Neuronal stem cell (in vitro differentiated cells): ENCODE data around the gene HSPA1B.
"Not testable (repeated sequence)": the region's sequence is repeated elsewhere in the genome, so short reads cannot be mapped to it uniquely, and the experiment has no call there.

Experiments
- DNase-seq: peaks from one replicate; pipeline ENCODE4 v3.0.0-alpha.2; 2013; ENCODE audit warnings: low spot score
- H2AFZ ChIP-seq: one replicate; pipeline ENCODE4 v1.6.1; 2013; ENCODE audit warnings: mild to moderate bottlenecking, low read length, inconsistent platforms
- H2AK5ac ChIP-seq: 2 replicates; pipeline ENCODE4 v1.6.1; 2013; ENCODE audit warnings: low read depth, mild to moderate bottlenecking, inconsistent platforms, low read length, moderate library complexity, mixed read lengths
- H2BK120ac ChIP-seq: 2 replicates; pipeline ENCODE4 v1.6.1; 2013; ENCODE audit warnings: low read depth, mild to moderate bottlenecking, inconsistent platforms, low read length, moderate library complexity, mixed read lengths
- H2BK12ac ChIP-seq: one replicate; pipeline ENCODE4 v1.6.1; 2013; ENCODE audit warnings: low read length, inconsistent platforms
- H2BK15ac ChIP-seq: 2 replicates; pipeline ENCODE4 v1.6.1; 2013; ENCODE audit warnings: mild to moderate bottlenecking, low read length, inconsistent platforms, mixed read lengths
- H2BK5ac ChIP-seq: one replicate; pipeline ENCODE4 v1.6.1; 2013; ENCODE audit warnings: inconsistent platforms, mild to moderate bottlenecking, low read length, moderate library complexity
- H3K14ac ChIP-seq: one replicate; pipeline ENCODE4 v1.6.1; 2013; ENCODE audit warnings: low read length, inconsistent platforms
- H3K18ac ChIP-seq: 2 replicates; pipeline ENCODE4 v1.6.1; 2013; ENCODE audit warnings: low read length, inconsistent platforms
- H3K23ac ChIP-seq: 2 replicates; pipeline ENCODE4 v1.6.1; 2013; ENCODE audit warnings: low read depth, mild to moderate bottlenecking, mixed read lengths, low read length, inconsistent platforms; ENCODE audit not compliant: poor library complexity
- H3K27ac ChIP-seq: replicated peaks from 3 replicates; pipeline ENCODE4 v1.5.1; 2013; ENCODE audit warnings: low read length, inconsistent platforms
- H3K27me3 ChIP-seq, 3 experiments: 2 replicates each; pipeline ENCODE4 v1.6.1; 2013; ENCODE audit warnings: low read length in 3 of 3, mild to moderate bottlenecking in 2 of 3, inconsistent platforms in 1 of 3, low read depth in 1 of 3, mixed read lengths in 1 of 3, moderate library complexity in 1 of 3; ENCODE audit not compliant: control insufficient read depth in 3 of 3, insufficient read depth in 3 of 3
- H3K36me3 ChIP-seq, 2 donors: replicated peaks in 1 of 2; 2 replicates each; pipeline ENCODE4 v1.6.1; 2013; ENCODE audit warnings: low read length in 2 of 2; ENCODE audit not compliant: control insufficient read depth in 2 of 2, insufficient read depth in 2 of 2
- H3K4ac ChIP-seq: 2 replicates; pipeline ENCODE4 v1.6.1; 2013; ENCODE audit warnings: inconsistent platforms, mild to moderate bottlenecking, low read length, moderate library complexity
- H3K4me1 ChIP-seq, 2 donors: 1 replicate in 1 of 2; 2 replicates in 1 of 2; pipeline ENCODE4 v1.6.1; 2013; ENCODE audit warnings: low read length in 2 of 2, low read depth in 1 of 2; ENCODE audit not compliant: control insufficient read depth in 2 of 2, insufficient read depth in 1 of 2
- H3K4me2 ChIP-seq: one replicate; pipeline ENCODE4 v1.6.1; 2013; ENCODE audit warnings: mild to moderate bottlenecking, low read length, inconsistent platforms; ENCODE audit not compliant: insufficient read depth, poor library complexity, severe bottlenecking
- H3K4me3 ChIP-seq, 2 donors: 2 replicates each; pipeline ENCODE4 v1.5.1; 2013; ENCODE audit warnings: low read length in 2 of 2, mild to moderate bottlenecking in 2 of 2, inconsistent platforms in 1 of 2, moderate library complexity in 1 of 2
- H3K79me1 ChIP-seq: one replicate; pipeline ENCODE4 v1.6.1; 2013; ENCODE audit warnings: low read depth, mild to moderate bottlenecking, inconsistent platforms, low read length, moderate library complexity
- H3K9ac ChIP-seq: one replicate; pipeline ENCODE4 v1.6.1; 2013; ENCODE audit warnings: mild to moderate bottlenecking, low read depth, low read length, inconsistent platforms; ENCODE audit not compliant: poor library complexity
- H3K9me3 ChIP-seq, 2 donors: replicated peaks in 1 of 2; 2 replicates each; pipeline versions ENCODE3 to v1.6.1; 2013; ENCODE audit warnings: low read length in 2 of 2, mild to moderate bottlenecking in 2 of 2, inconsistent platforms in 1 of 2, low read depth in 1 of 2, mixed read lengths in 1 of 2, moderate library complexity in 1 of 2; ENCODE audit not compliant: control insufficient read depth in 2 of 2, insufficient read depth in 1 of 2
- H4K8ac ChIP-seq: one replicate; pipeline ENCODE4 v1.6.1; 2013; ENCODE audit warnings: low read depth, mild to moderate bottlenecking, inconsistent platforms, low read length, moderate library complexity
- H4K91ac ChIP-seq: one replicate; pipeline ENCODE4 v1.6.1; 2013; ENCODE audit warnings: low read length, low read depth, mild to moderate bottlenecking, inconsistent platforms; ENCODE audit not compliant: poor library complexity
- WGBS, 2 donors: extraction: QIAGEN DNeasy Blood & Tissue Kit; methylation state at CpG; one replicate each; pipeline ENCODE4 v1.1.7; 2013; ENCODE audit warnings: missing lambda C conversion rate in 2 of 2, mixed read lengths in 1 of 2; ENCODE audit not compliant: insufficient read length in 2 of 2, insufficient replicate concordance in 1 of 2; ENCODE audit errors: extremely low coverage in 2 of 2; 5-methylcytosine and 5-hydroxymethylcytosine counted together

HSPA1B gene

DNA sequence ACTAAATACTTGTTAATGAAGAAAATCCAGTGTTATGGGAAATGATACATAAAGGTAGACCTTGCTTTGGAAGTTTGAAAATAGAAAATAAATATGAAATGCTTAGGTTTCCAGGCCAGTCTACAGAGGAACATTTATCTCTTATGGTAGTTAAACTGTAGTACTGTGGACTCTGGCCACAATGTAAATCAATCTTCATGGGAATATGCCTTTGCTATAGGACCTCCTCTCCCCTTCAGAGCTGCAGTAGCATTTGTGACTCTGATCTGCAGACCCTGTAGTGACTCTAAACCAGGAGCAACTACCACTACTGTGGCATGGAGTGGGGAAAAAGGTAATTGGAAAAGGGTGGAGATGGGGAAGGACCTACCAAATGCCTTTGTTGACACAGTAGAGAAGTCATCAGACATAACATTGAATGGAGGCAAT, 7.7 kb upstream of the HSPA1B start:
- Histone ChIP-seq H2AFZ (no peak overlapping the region), H3K18ac (no peak overlapping the region), H3K79me1 (peaks cover 1% of the 10 kb centered on the region), H2BK15ac (no peak overlapping the region), H2AK5ac (no peak overlapping the region), H3K9ac (no peak overlapping the region), H3K36me3 (peaks cover 0 to 2% of the 10 kb centered on the region in 2 donors), H3K4me3 (no peak overlapping the region), H3K23ac (no peak overlapping the region), H3K27ac (no peak overlapping the region), H2BK120ac (no peak overlapping the region), H3K9me3 (peaks cover 2 to 6% of the 10 kb centered on the region in 2 donors), H3K14ac (no peak overlapping the region), H2BK12ac (no peak overlapping the region), H3K4ac (no peak overlapping the region), H4K8ac (no peak overlapping the region), H4K91ac (no peak overlapping the region), H3K27me3 (no peaks in the 10 kb centered on the region), H3K4me2 (no peak overlapping the region), H3K4me1 (peaks cover 3 to 5% of the 10 kb centered on the region in 2 donors), H2BK5ac (no peak overlapping the region)
- DNase-seq, result no peak

- H2AFZ ChIP-seq, H2BK5ac ChIP-seq, DNase-seq, H3K4me2 ChIP-seq, H3K4ac ChIP-seq, H4K8ac ChIP-seq, H3K23ac ChIP-seq, H2BK120ac ChIP-seq, H3K36me3 ChIP-seq, H3K18ac ChIP-seq, H3K9me3 ChIP-seq, H3K79me1 ChIP-seq, H2AK5ac ChIP-seq, H3K27ac ChIP-seq, H4K91ac ChIP-seq, H2BK12ac ChIP-seq, H3K4me1 ChIP-seq, H3K14ac ChIP-seq, H3K27me3 ChIP-seq, H3K9ac ChIP-seq, H3K4me3 ChIP-seq, H2BK15ac ChIP-seq: not testable (repeated sequence)
- no CpG with 5 or more reads among the region's 10 CpGs for WGBS, 2 donors
These were observed 7.1 kb upstream of the HSPA1B start for GRCh38 chr6:31820399-31820798.

GRCh38 chr6:31821301-31822035, 6.1 kb upstream of the HSPA1B start:
- Histone ChIP-seq H3K14ac (no peak overlapping the region), H3K27me3 (no peaks in the 10 kb centered on the region), H3K4me3 (peak overlapping the region; percentile 49 to 74), H2BK120ac (no peak overlapping the region), H3K23ac (peak overlapping the region; percentile 36), H3K36me3 (peaks cover 0 to 2% of the 10 kb centered on the region in 2 donors), H3K4me2 (peak overlapping the region; percentile 69), H2AFZ (peak overlapping the region; percentile 87), H2BK12ac (no peak overlapping the region), H4K8ac (no peak overlapping the region), H3K4me1 (peaks cover 4 to 5% of the 10 kb centered on the region in 2 donors), H3K18ac (peak overlapping the region; percentile 86), H3K79me1 (peaks cover 1% of the 10 kb centered on the region), H2AK5ac (no peak overlapping the region), H4K91ac (no peak overlapping the region), H3K9me3 (peaks cover 0 to 2% of the 10 kb centered on the region in 2 donors), H3K9ac (no peak overlapping the region), H3K27ac (peak overlapping the region; percentile 57), H2BK15ac (no peak overlapping the region), H2BK5ac (no peak overlapping the region), H3K4ac (no peak overlapping the region)
- peak; percentile 45 for DNase-seq
- no CpG with 5 or more reads among the region's 39 CpGs for WGBS, 2 donors

- Histone ChIP-seq H3K9me3 (peaks cover 0 to 2% of the 10 kb centered on the region in 2 donors), H3K9ac (peak overlapping the region; percentile 53), H3K4me2 (peak overlapping the region; percentile 69), H3K27me3 (no peaks in the 10 kb centered on the region), H3K36me3 (peaks cover 0 to 2% of the 10 kb centered on the region in 2 donors), H3K18ac (peak overlapping the region; percentile 76), H3K27ac (peak overlapping the region; percentile 37), H2AFZ (peak overlapping the region; percentile 87), H3K4ac (no peak overlapping the region), H4K91ac (no peak overlapping the region), H2BK15ac (peak overlapping the region; percentile 82), H3K23ac (no peak overlapping the region), H4K8ac (no peak overlapping the region), H2BK5ac (no peak overlapping the region), H2BK12ac (no peak overlapping the region), H3K4me3 (peak overlapping the region; percentile 49 to 70), H3K79me1 (peaks cover 1% of the 10 kb centered on the region), H2AK5ac (no peak overlapping the region), H3K14ac (no peak overlapping the region), H3K4me1 (peaks cover 5 to 7% of the 10 kb centered on the region in 2 donors), H2BK120ac (peak overlapping the region; percentile 7)
- no CpG with 5 or more reads among the region's 25 CpGs for WGBS, 2 donors
- peak; percentile 42 for DNase-seq
These were observed 5.3 kb upstream of the HSPA1B start for GRCh38 chr6:31822036-31822821.
